ENCODE measurements around the gene LMTK2. TPM values are rescaled to one million over a fixed set of nuclear protein-coding genes. Genes with fewer than 3 reads are reported as not detected.

Gene LMTK2
- polyA plus RNA-seq, 1 donor from 2014 or later, result 11.9 TPM

GRCh38 chr7:98091523-98091922, 15.1 kb upstream of the LMTK2 start:
- Histone ChIP-seq H3K9me3 (ENCODE audit: low read length) (no peaks in the 10 kb centered on the region), H3K9me2 (ENCODE audit: insufficient read depth, low read length) (no peaks in the 10 kb centered on the region), H3K4me2 (ENCODE audit: low read length) (no peak overlapping the region), H3K27me3 (ENCODE audit: insufficient read depth, low read depth, low read length) (no peaks in the 10 kb centered on the region), H4K20me1 (ENCODE audit: insufficient read depth) (no peaks in the 10 kb centered on the region), H2AFZ (ENCODE audit: low read depth, low read length) (no peak overlapping the region), H3K79me2 (replicated peaks; ENCODE audit: insufficient read depth, low read length) (no peaks in the 10 kb centered on the region), H3K9ac (ENCODE audit: low read length) (no peak overlapping the region), H3K27ac (ENCODE audit: low read length) (no peak overlapping the region), H3K36me3 (ENCODE audit: insufficient read depth, low read length) (no peaks in the 10 kb centered on the region), H3K4me3 (ENCODE audit: low read length) (no peak overlapping the region), H3F3A (ENCODE audit: insufficient read depth, low read length, poor library complexity, severe bottlenecking) (no peaks in the 10 kb centered on the region)
- no peak for TF ChIP-seq CTCF (IDR thresholded peaks at IDR 0.05; ENCODE audit: poor library complexity, severe bottlenecking)
- no peak for TF ChIP-seq SMC3 (conservative IDR thresholded peaks at IDR 0.05; ENCODE audit: poor library complexity)
- TF ChIP-seq EZH2 (IDR thresholded peaks at IDR 0.05; ENCODE audit: borderline replicate concordance, insufficient read depth, low read length, poor library complexity, severe bottlenecking), result no peak
- no peak for TF ChIP-seq POLR2AphosphoS5 (IDR thresholded peaks at IDR 0.05)
- no peak for TF ChIP-seq REST (IDR thresholded peaks at IDR 0.05; ENCODE audit: borderline replicate concordance)
- TF ChIP-seq RAD21 (conservative IDR thresholded peaks at IDR 0.05), result no peak
- TF ChIP-seq EP300 (conservative IDR thresholded peaks at IDR 0.05; ENCODE audit: poor library complexity, severe bottlenecking), result no peak
- TF ChIP-seq TAF1 (IDR thresholded peaks at IDR 0.05; ENCODE audit: low read depth), result no peak

- H3K4me3 ChIP-seq (ENCODE audit: low read length), result no peak overlapping the region
- peaks cover 15% of the 10 kb centered on the region for H3K9me3 ChIP-seq (ENCODE audit: low read length)
- no peak overlapping the region for H3K9ac ChIP-seq (ENCODE audit: low read length)
- TF ChIP-seq EZH2 (IDR thresholded peaks at IDR 0.05; ENCODE audit: borderline replicate concordance, insufficient read depth, low read length, poor library complexity, severe bottlenecking) (no peak), RAD21 (conservative IDR thresholded peaks at IDR 0.05) (no peak), EP300 (conservative IDR thresholded peaks at IDR 0.05; ENCODE audit: poor library complexity, severe bottlenecking) (no peak), CTCF (IDR thresholded peaks at IDR 0.05; ENCODE audit: poor library complexity, severe bottlenecking) (no peak), REST (IDR thresholded peaks at IDR 0.05; ENCODE audit: borderline replicate concordance) (no peak), MXI1 (conservative IDR thresholded peaks at IDR 0.05; ENCODE audit: poor library complexity, severe bottlenecking) (no peak), TAF1 (IDR thresholded peaks at IDR 0.05; ENCODE audit: low read depth) (no peak), SMC3 (conservative IDR thresholded peaks at IDR 0.05; ENCODE audit: poor library complexity) (no peak), POLR2AphosphoS5 (IDR thresholded peaks at IDR 0.05) (no peak)
- H3K27ac ChIP-seq (ENCODE audit: low read length), result no peak overlapping the region
- H3K9me2 ChIP-seq (ENCODE audit: insufficient read depth, low read length), result no peaks in the 10 kb centered on the region
- H3K4me2 ChIP-seq (ENCODE audit: low read length), result no peak overlapping the region
- no peaks in the 10 kb centered on the region for H3K27me3 ChIP-seq (ENCODE audit: insufficient read depth, low read depth, low read length)
- H4K20me1 ChIP-seq (ENCODE audit: insufficient read depth), result no peaks in the 10 kb centered on the region
- no peaks in the 10 kb centered on the region for H3F3A ChIP-seq (ENCODE audit: insufficient read depth, low read length, poor library complexity, severe bottlenecking)
- H2AFZ ChIP-seq (ENCODE audit: low read depth, low read length), result no peak overlapping the region
- H3K36me3 ChIP-seq (ENCODE audit: insufficient read depth, low read length), result no peaks in the 10 kb centered on the region
- no peaks in the 10 kb centered on the region for H3K79me2 ChIP-seq (replicated peaks; ENCODE audit: insufficient read depth, low read length)
These were observed 9.5 kb upstream of the LMTK2 start for GRCh38 chr7:98097042-98097645.

All from neural cell (in vitro differentiated cells).